Upper lobe of left lung (tissue), 6 donors: Measurements from ENCODE around the gene NUDT3. TPM values are rescaled to one million over a fixed set of nuclear protein-coding genes. Genes with fewer than 3 reads are reported as not detected.
"Not testable (repeated sequence)": the region's sequence is repeated elsewhere in the genome, so short reads cannot be mapped to it uniquely, and the experiment has no call there.

Experiments used
- ATAC-seq, 2 donors: fragments of 200-7000 bp; cut with Tn5 transposase; one replicate each; pipeline ENCODE4 v1.9.1; 2022; ENCODE audit warnings: mild to moderate bottlenecking in 2 of 2, moderate library complexity in 2 of 2; ENCODE audit not compliant: low FRiP score in 2 of 2
- DNase-seq, 2 donors: peaks; one replicate each; pipeline ENCODE4 v3.0.0-alpha.2; 2019 to 2020
- H3K27ac ChIP-seq, 4 donors: fragments of 200-600 bp; sonication (generic); one replicate each; pipeline ENCODE4 v1.5.1; 2016 to 2019
- H3K27me3 ChIP-seq, 4 donors: fragments of 200-600 bp; sonication (generic); one replicate each; pipeline ENCODE4 v1.5.1; 2017 to 2019
- H3K36me3 ChIP-seq, 4 donors: fragments of 200-600 bp; sonication (generic); one replicate each; pipeline ENCODE4 v1.5.1; 2016 to 2019
- H3K4me1 ChIP-seq, 4 donors: fragments of 200-600 bp; sonication (generic); one replicate each; pipeline ENCODE4 v1.5.1; 2018 to 2019
- H3K4me3 ChIP-seq, 4 donors: fragments of 200-600 bp; sonication (generic); one replicate each; pipeline ENCODE4 v1.5.1; 2017 to 2019; ENCODE audit warnings: mild to moderate bottlenecking in 2 of 4, moderate library complexity in 1 of 4
- H3K9me3 ChIP-seq, 4 donors: fragments of 200-600 bp; sonication (generic); one replicate each; pipeline ENCODE4 v1.5.1; 2018 to 2019
- EP300 ChIP-seq, 4 donors: sonication (generic); formaldehyde crosslinking; IDR thresholded peaks; one replicate each; pipeline ENCODE4 v1.5.1; 2017; ENCODE audit warnings: antibody characterized with exemption in 4 of 4, control low read depth in 2 of 4
- POLR2A ChIP-seq, 4 donors: fragments of 450-650 bp; IDR thresholded peaks; one replicate each; pipeline ENCODE4 v1.5.1; 2016 to 2017; ENCODE audit warnings: antibody characterized with exemption in 4 of 4, mild to moderate bottlenecking in 2 of 4
- POLR2AphosphoS5 ChIP-seq, 2 donors: sonication (generic); formaldehyde crosslinking; IDR thresholded peaks; one replicate each; pipeline ENCODE4 v1.5.1; 2017; ENCODE audit warnings: antibody characterized with exemption in 2 of 2
- WGBS, 2 donors: methylation state at CpG; one replicate each; pipeline ENCODE4 v1.1.5; 2017 to 2018; 5-methylcytosine and 5-hydroxymethylcytosine counted together
- total RNA-seq, 6 donors: library from RNA; depleted of rRNA in 4 of 6; stranded (reverse); fragments of >200 nt in 4 of 6; gene quantifications; one replicate each; pipeline versions ENCODE4 v1.1.0 to v1.2.1, GENCODE V29; 2016 to 2021
- TF ChIP-seq, protein P1 (sequence below), 6 experiments: fragments of 450-650 bp in 4 of 6; fragments of 200-600 bp in 2 of 6; sonication (generic) in 2 of 6; IDR thresholded peaks; one replicate each; pipeline ENCODE4 v1.5.1; 2016 to 2019; ENCODE audit warnings: antibody characterized with exemption in 6 of 6
- donor health status: DM: no; HTN: no; CAD: no; lungs with moderate emphysema.
- donor health status: DM: no; HTN: yes; CAD: no; lungs with severe emphysema.

NUDT3 gene
- total RNA-seq, 6 donors from 2014 or later, result 15.1 to 32.7 (median 26.0) TPM

DNA sequence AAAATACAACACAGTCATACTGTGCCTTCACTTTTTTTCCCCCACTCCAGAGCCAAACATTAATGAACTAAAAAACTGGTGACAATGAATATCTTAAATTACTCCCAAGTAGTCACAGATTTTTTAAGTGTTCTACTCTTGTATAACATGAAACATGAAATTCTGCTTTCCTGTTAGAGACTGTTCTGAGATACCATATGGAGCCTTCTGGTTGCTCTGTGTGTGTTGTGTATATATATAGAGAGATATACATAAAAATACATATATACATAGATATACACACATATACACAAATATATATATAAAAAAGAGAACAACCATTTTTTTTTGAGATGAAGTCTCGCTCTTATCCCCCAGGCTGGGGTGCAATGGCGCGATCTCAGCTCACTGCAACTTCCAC lies 63.5 kb downstream of the NUDT3 start:
- DNase-seq, result no peak
- TF ChIP-seq EP300 (IDR thresholded peaks at IDR 0.05) (no peak), POLR2AphosphoS5 (IDR thresholded peaks at IDR 0.05) (no peak), POLR2A (IDR thresholded peaks at IDR 0.05) (no peak)
- TF ChIP-seq, protein P1, sequence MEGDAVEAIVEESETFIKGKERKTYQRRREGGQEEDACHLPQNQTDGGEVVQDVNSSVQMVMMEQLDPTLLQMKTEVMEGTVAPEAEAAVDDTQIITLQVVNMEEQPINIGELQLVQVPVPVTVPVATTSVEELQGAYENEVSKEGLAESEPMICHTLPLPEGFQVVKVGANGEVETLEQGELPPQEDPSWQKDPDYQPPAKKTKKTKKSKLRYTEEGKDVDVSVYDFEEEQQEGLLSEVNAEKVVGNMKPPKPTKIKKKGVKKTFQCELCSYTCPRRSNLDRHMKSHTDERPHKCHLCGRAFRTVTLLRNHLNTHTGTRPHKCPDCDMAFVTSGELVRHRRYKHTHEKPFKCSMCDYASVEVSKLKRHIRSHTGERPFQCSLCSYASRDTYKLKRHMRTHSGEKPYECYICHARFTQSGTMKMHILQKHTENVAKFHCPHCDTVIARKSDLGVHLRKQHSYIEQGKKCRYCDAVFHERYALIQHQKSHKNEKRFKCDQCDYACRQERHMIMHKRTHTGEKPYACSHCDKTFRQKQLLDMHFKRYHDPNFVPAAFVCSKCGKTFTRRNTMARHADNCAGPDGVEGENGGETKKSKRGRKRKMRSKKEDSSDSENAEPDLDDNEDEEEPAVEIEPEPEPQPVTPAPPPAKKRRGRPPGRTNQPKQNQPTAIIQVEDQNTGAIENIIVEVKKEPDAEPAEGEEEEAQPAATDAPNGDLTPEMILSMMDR (IDR thresholded peaks at IDR 0.05), result no peak
- Histone ChIP-seq H3K27me3 (no peaks in the 10 kb centered on the region), H3K27ac (no peak overlapping the region), H3K4me3 (no peak overlapping the region), H3K9me3 (no peaks in the 10 kb centered on the region), H3K36me3 (no peaks in the 10 kb centered on the region), H3K4me1 (peaks cover 0 to 8% (median 4%) of the 10 kb centered on the region in 4 donors)
- ATAC-seq, result no peak
- 90 to 96% methylated on average over 3 of the region's 3 CpGs for WGBS, 2 donors

DNA sequence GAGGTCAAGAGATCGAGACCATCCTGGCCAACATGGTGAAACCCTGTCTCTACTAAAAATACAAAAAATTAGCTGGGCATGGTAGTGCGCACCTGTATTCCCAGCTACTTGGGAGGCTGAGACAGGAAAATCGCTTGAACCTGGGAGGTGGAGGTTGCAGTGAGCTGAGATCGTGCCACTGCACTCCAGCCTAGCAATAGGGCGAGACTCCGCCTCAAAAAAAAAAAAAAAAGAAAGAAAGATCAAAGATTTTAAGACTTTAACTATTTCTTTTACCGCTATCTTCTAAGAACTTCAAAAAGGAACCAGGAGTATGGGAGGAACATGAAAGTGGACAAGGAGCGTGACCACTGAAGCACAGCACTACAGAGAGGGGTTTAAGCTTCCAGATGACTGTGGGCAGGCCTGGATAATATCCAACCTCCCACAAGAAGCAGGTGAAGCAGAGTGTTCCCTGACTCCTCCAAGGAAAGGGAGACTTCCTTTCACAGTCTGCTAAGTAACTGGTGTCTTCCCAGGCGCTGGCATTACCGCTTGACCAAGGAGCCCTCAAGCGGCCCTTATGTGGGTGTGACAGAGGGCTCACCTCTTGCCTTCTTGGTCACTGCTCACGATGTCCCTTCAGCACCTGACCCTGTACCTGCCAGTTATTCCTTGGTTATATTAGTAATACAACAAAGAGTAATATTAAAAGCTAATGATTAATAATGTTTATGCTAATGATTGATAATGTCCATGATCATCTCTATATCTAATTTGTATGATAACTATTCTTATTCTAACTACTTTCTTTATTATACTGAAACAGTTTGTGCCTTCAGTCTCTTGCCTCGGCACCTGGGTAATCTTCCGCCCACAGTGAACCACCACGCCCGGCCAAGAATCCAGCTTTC lies 64.9 kb downstream of the NUDT3 start:
- not testable (repeated sequence) for ATAC-seq, H3K27me3 ChIP-seq, H3K36me3 ChIP-seq, H3K9me3 ChIP-seq, DNase-seq, H3K27ac ChIP-seq, H3K4me3 ChIP-seq, H3K4me1 ChIP-seq
- 93 to 96% methylated on average over 15 to 16 of the region's 16 CpGs for WGBS, 2 donors

DNA sequence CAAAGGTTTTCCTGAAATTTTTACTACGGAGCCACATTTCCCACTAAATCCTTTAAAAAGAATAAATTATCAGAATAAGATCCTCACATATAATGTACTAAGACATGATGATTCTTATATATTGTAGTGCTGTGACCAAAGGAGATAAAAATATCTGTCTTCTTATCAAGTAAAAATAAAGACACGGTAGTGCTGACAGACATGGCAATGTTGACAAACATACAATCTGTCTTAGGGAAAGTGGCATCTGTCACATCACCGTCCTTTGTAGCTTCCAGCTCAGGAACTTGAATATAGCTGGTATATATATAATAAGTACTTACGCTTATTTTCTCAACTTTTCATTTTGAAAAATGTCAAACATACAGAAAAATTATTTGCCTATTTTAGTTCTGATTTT lies 66.8 kb downstream of the NUDT3 start:
- WGBS, 2 donors, result 87 to 96% methylated on average over 4 of the region's 4 CpGs
- Histone ChIP-seq H3K36me3 (no peaks in the 10 kb centered on the region), H3K4me3 (no peak overlapping the region), H3K27ac (no peak overlapping the region), H3K4me1 (no peaks in the 10 kb centered on the region), H3K9me3 (no peaks in the 10 kb centered on the region), H3K27me3 (no peaks in the 10 kb centered on the region)
- DNase-seq (no peak), ATAC-seq (no peak)
- TF ChIP-seq POLR2A (IDR thresholded peaks at IDR 0.05) (no peak), POLR2AphosphoS5 (IDR thresholded peaks at IDR 0.05) (no peak), EP300 (IDR thresholded peaks at IDR 0.05) (no peak)
- TF ChIP-seq, protein P1 (IDR thresholded peaks at IDR 0.05), result no peak

DNA sequence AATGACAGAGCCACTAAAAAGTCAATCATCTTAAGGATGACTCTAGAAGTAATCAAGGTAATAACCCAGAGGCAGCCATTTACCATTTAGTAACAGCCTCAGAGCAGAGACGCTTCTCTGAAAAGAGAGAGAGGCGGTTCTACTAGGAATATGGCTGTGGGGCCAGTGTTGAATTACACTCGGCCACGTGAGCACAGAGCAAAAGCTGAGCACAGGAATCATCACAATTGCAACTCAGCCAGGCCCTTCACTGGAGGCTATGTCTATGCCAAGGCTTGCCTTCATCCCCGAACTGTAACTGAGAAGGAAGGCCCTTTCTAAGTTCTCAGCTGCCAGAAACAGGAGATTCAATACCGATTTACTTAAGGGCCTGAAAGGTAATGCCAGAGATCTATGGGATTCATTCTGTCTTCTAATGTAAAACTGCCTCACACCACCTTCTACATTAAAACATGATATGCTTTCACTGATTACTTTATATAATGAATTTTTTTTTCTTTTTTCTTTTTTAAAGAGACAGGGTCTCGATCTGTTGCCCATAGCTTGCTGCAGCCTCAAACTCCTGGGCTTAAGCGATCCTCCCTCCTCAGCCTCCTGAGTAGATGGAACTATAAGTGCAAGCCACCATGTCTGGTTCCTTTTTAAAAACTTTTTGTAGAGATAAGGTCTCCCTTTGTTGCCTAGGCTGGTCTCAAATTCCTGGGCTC lies 67.6 kb downstream of the NUDT3 start:
- Histone ChIP-seq H3K36me3 (no peaks in the 10 kb centered on the region), H3K4me1 (no peaks in the 10 kb centered on the region), H3K4me3 (no peak overlapping the region), H3K9me3 (no peaks in the 10 kb centered on the region), H3K27me3 (no peaks in the 10 kb centered on the region), H3K27ac (no peak overlapping the region)
- 81 to 93% methylated on average over 6 to 8 of the region's 8 CpGs for WGBS, 2 donors
- DNase-seq, result no peak
- TF ChIP-seq EP300 (IDR thresholded peaks at IDR 0.05), result no peak
- TF ChIP-seq, protein P1 (IDR thresholded peaks at IDR 0.05), result no peak
- no peak for TF ChIP-seq POLR2A (IDR thresholded peaks at IDR 0.05)
- TF ChIP-seq POLR2AphosphoS5 (IDR thresholded peaks at IDR 0.05), result no peak
- peak in 1 of 2 donors; percentile 75 for ATAC-seq

DNA sequence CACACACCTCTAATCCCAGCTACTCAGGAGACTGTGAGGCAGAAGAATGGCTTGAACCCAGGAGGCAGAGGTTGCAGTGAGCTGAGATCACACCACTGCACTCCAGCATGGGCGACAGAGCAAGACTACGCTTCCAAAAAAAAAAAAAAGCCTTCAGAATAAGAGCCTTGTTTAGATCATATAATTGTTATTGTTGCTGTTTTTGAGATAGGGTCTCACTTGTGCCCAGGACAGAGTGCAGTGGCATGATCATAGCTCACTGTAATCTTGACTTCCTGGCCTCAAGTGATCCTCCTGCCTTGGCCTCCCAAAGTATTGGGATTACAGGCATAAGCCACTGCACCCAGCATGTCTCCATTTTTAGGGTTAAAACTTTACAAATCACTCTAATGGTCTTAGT lies 68.2 kb downstream of the NUDT3 start:
- H3K27ac ChIP-seq, H3K4me1 ChIP-seq, H3K4me3 ChIP-seq, DNase-seq, H3K27me3 ChIP-seq, ATAC-seq, H3K36me3 ChIP-seq, H3K9me3 ChIP-seq: not testable (repeated sequence)
- 93 to 97% methylated on average over 2 of the region's 2 CpGs for WGBS, 2 donors
